ENCODE measurements around the gene BATF3. TPM values are rescaled to one million over a fixed set of nuclear protein-coding genes. Genes with fewer than 3 reads are reported as not detected.
A peak's percentile ranks its signal among the peaks of the same experiment; 100 is the strongest.

The BATF3 gene
- total and polyA plus RNA-seq, 9 of the 15 experiments (the other 6 are each of a cell fraction or from before 2014, with no cell fraction given) = 0.40 to 3.8 (median 2.0) TPM

- Histone ChIP-seq H3K36me3 (ENCODE audit: control insufficient read depth, insufficient read depth, low read length) (no peaks in the 10 kb centered on the region), H3K9ac (ENCODE audit: insufficient read depth in 1 of 2, low read depth in 2 of 2, low read length in 2 of 2) (no peak overlapping the region), H3K4me2 (ENCODE audit: insufficient read depth, low read length) (no peak overlapping the region), H3K9me1 (ENCODE audit: control insufficient read depth, insufficient read depth, low read length) (no peaks in the 10 kb centered on the region), H3K27me3 (ENCODE audit: control insufficient read depth in 2 of 2, insufficient read depth in 2 of 2, low read length in 2 of 2) (peaks cover 47 to 65% of the 10 kb centered on the region in 2 experiments), H3K79me2 (ENCODE audit: control insufficient read depth, insufficient read depth, low read length) (no peaks in the 10 kb centered on the region), H3K4me3 (no peak overlapping the region), H3K4me1 (replicated peaks in 1 of 2; ENCODE audit: control insufficient read depth in 2 of 2, insufficient read depth in 2 of 2, low read length in 2 of 2) (peaks cover 0 to 19% of the 10 kb centered on the region in 2 experiments; a peak in 3 of 5 replicates), H3K27ac (ENCODE audit: extremely low read depth, low read depth, low read length) (no peak overlapping the region), H3K9me3 (replicated peaks; ENCODE audit: control insufficient read depth, insufficient read depth, low read depth, low read length) (no peaks in the 10 kb centered on the region), H2AFZ (ENCODE audit: low read depth, low read length) (no peak overlapping the region), H4K20me1 (replicated peaks; ENCODE audit: control insufficient read depth, insufficient read depth, low read length) (no peaks in the 10 kb centered on the region)
- intact Hi-C loops (cut with micrococcal nuclease) (no loop called here), in situ Hi-C loops (cut with MboI) (no loop called here)
- CTCF ChIA-PET (ENCODE audit: low intra/inter-chr PET ratio) = no interaction called here
- TF ChIP-seq NFYB (IDR thresholded peaks at IDR 0.05; ENCODE audit: extremely low read depth, insufficient read length) (no peak), ZNF217 (CRISPR knock-in tag; IDR thresholded peaks at IDR 0.05) (no peak), RAD21 (CRISPR knock-in tag; conservative IDR thresholded peaks at IDR 0.05 in 1 of 2, IDR thresholded peaks at IDR 0.05 in 1 of 2) (no peak), HOXB6 (CRISPR knock-in tag; IDR thresholded peaks at IDR 0.05; ENCODE audit: borderline replicate concordance) (no peak), NFRKB (IDR thresholded peaks at IDR 0.05; ENCODE audit: low read depth) (no peak), GTF3C2 (IDR thresholded peaks at IDR 0.05; ENCODE audit: borderline replicate concordance, extremely low read depth, insufficient read length) (no peak), EHMT2 (IDR thresholded peaks at IDR 0.05) (no peak)
- no peak for DNase-seq (ENCODE audit: extremely low read depth in 1 of 4, low spot score in 3 of 4)
- WGBS (ENCODE audit: insufficient coverage, low coverage, missing lambda C conversion rate) = 5% methylated on average over 3 of the region's 3 CpGs
- BruUV-seq (replicated peaks) = no TSS peak
- ATAC-seq = peak; percentile 6; the same call in 1 of the 3 replicates
- POLR2A ChIA-PET = interaction anchor here (1.0 kb wide), 1 partner anchor 13 kb away, joined by 5 read pairs; no protein-coding TSS in a partner anchor
- FAIRE-seq = no peak
Observed at GRCh38 chr1:212686069-212686468, 13.6 kb downstream of the BATF3 start.
